ENCODE results near the gene UBA3.

Gene UBA3

DNA sequence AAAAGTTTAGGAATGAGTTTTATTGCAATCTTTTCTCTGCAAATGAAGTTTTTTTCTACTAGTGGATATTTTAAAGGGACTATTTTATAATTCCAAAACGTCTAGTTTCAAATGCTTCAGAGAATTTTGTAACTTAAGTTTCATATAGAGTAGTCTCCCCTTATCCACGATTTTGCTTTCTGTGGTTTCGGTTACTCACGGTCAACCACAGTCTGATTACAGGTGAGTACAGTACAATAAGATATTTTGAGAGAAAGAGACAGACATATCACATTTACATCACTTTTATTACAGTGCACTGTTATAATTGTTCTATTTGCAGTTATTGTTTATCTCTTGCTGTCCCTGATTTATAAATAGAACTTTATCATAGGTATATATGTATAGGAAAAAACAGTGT lies 59.3 kb downstream of the UBA3 start:
- no peak overlapping the region for H4K8ac ChIP-seq (ENCODE audit: low read depth, low read length)
- no peak overlapping the region for H3K18ac ChIP-seq (ENCODE audit: low read length)
- H3K14ac ChIP-seq (ENCODE audit: low read length): no peak overlapping the region
- H3K4me1 ChIP-seq (ENCODE audit: control insufficient read depth in 2 of 2, insufficient read depth in 1 of 2, low read depth in 1 of 2, low read length in 2 of 2): no peaks in the 10 kb centered on the region
- no peaks in the 10 kb centered on the region for H3K79me1 ChIP-seq (ENCODE audit: low read depth, low read length)
- WGBS, 2 donors (ENCODE audit: extremely low coverage in 2 of 2, insufficient read length in 2 of 2, insufficient replicate concordance in 1 of 2): no CpG with 5 or more reads among the region's 4 CpGs
- no peak overlapping the region for H3K4me3 ChIP-seq (ENCODE audit: low read length in 2 of 2)
- H3K9me3 ChIP-seq (replicated peaks in 1 of 2; ENCODE audit: control insufficient read depth in 2 of 2, insufficient read depth in 1 of 2, low read depth in 1 of 2, low read length in 2 of 2): no peaks in the 10 kb centered on the region
- H3K4ac ChIP-seq (ENCODE audit: low read length): no peak overlapping the region
- no peaks in the 10 kb centered on the region for H3K27me3 ChIP-seq (ENCODE audit: control insufficient read depth in 3 of 3, insufficient read depth in 3 of 3, low read depth in 1 of 3, low read length in 3 of 3)
- H3K27ac ChIP-seq (replicated peaks; ENCODE audit: low read length): no peak overlapping the region
- no peak overlapping the region for H4K91ac ChIP-seq (ENCODE audit: low read depth, low read length, poor library complexity)
- H3K4me2 ChIP-seq (ENCODE audit: insufficient read depth, low read length, poor library complexity, severe bottlenecking): no peak overlapping the region
- no peak overlapping the region for H3K23ac ChIP-seq (ENCODE audit: low read depth, low read length, poor library complexity)
- H2AFZ ChIP-seq (ENCODE audit: low read length): no peak overlapping the region
- no peak overlapping the region for H2BK12ac ChIP-seq (ENCODE audit: low read length)
- H2BK5ac ChIP-seq (ENCODE audit: low read length): no peak overlapping the region
- H3K36me3 ChIP-seq (replicated peaks in 1 of 2; ENCODE audit: control insufficient read depth in 2 of 2, insufficient read depth in 2 of 2, low read length in 2 of 2): peaks cover 0 to 68% of the 10 kb centered on the region in 2 donors
- DNase-seq (ENCODE audit: low spot score): no peak
- no peak overlapping the region for H3K9ac ChIP-seq (ENCODE audit: low read depth, low read length, poor library complexity)
- no peak overlapping the region for H2BK120ac ChIP-seq (ENCODE audit: low read depth, low read length)
- no peak overlapping the region for H2AK5ac ChIP-seq (ENCODE audit: low read depth, low read length)
- no peak overlapping the region for H2BK15ac ChIP-seq (ENCODE audit: low read length)

DNA sequence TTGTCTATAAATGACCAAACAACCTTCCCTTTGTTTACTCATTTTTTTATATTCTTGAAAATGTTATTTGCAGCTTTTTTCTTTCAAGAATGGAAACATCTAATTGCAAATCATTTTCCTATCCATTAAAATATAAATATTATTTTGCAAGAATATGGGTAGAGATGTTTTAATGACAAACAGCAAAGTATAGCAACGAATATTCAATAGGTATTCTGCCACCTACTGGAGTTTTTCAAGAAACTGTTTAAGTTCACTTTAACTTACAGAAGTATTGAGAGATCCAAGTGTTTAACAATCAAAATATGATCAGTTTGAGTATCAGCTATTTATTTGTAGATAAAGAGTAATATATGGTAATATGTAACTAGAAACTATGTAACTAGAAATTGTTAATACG lies 59.7 kb downstream of the UBA3 start:
- Histone ChIP-seq H2AFZ (ENCODE audit: low read length) (no peak overlapping the region), H3K9ac (ENCODE audit: low read depth, low read length, poor library complexity) (no peak overlapping the region), H3K4me1 (ENCODE audit: control insufficient read depth in 2 of 2, insufficient read depth in 1 of 2, low read depth in 1 of 2, low read length in 2 of 2) (no peaks in the 10 kb centered on the region), H3K4me2 (ENCODE audit: insufficient read depth, low read length, poor library complexity, severe bottlenecking) (no peak overlapping the region), H3K4ac (ENCODE audit: low read length) (no peak overlapping the region), H3K27me3 (ENCODE audit: control insufficient read depth in 3 of 3, insufficient read depth in 3 of 3, low read depth in 1 of 3, low read length in 3 of 3) (no peaks in the 10 kb centered on the region), H3K27ac (replicated peaks; ENCODE audit: low read length) (no peak overlapping the region), H2BK15ac (ENCODE audit: low read length) (no peak overlapping the region), H2BK5ac (ENCODE audit: low read length) (no peak overlapping the region), H3K36me3 (replicated peaks in 1 of 2; ENCODE audit: control insufficient read depth in 2 of 2, insufficient read depth in 2 of 2, low read length in 2 of 2) (peaks cover 0 to 64% of the 10 kb centered on the region in 2 donors), H2AK5ac (ENCODE audit: low read depth, low read length) (no peak overlapping the region), H4K8ac (ENCODE audit: low read depth, low read length) (no peak overlapping the region), H4K91ac (ENCODE audit: low read depth, low read length, poor library complexity) (no peak overlapping the region), H2BK120ac (ENCODE audit: low read depth, low read length) (no peak overlapping the region), H3K4me3 (ENCODE audit: low read length in 2 of 2) (no peak overlapping the region), H3K23ac (ENCODE audit: low read depth, low read length, poor library complexity) (no peak overlapping the region), H3K18ac (ENCODE audit: low read length) (no peak overlapping the region), H3K9me3 (replicated peaks in 1 of 2; ENCODE audit: control insufficient read depth in 2 of 2, insufficient read depth in 1 of 2, low read depth in 1 of 2, low read length in 2 of 2) (no peaks in the 10 kb centered on the region), H3K14ac (ENCODE audit: low read length) (no peak overlapping the region), H3K79me1 (ENCODE audit: low read depth, low read length) (no peaks in the 10 kb centered on the region), H2BK12ac (ENCODE audit: low read length) (no peak overlapping the region)
- no peak for DNase-seq (ENCODE audit: low spot score)
- 100% methylated on average over 1 of the region's 2 CpGs for WGBS, 2 donors (ENCODE audit: extremely low coverage in 2 of 2, insufficient read length in 2 of 2, insufficient replicate concordance in 1 of 2)

DNA sequence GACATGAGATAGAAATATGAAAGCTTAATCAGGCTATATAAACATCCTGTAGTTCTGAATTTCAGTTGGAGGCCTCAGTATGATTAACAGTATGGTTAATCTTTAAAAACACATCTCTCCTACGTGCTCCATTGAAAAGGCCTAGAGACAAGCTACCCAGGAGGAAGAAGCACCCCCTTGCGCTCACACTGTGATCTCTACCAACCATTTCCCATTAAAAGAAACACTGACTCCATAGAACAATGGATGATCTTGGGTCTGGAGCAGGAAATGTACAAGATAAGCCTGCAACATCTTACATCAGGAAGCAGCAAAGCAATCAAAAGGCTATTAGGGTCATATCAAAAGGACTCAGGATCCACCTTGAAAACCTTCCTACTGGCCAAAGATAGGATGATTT lies 63.3 kb downstream of the UBA3 start:
- no peak for DNase-seq (ENCODE audit: low spot score)
- no peak overlapping the region for H3K14ac ChIP-seq (ENCODE audit: low read length)
- no peak overlapping the region for H4K91ac ChIP-seq (ENCODE audit: low read depth, low read length, poor library complexity)
- H2BK12ac ChIP-seq (ENCODE audit: low read length): no peak overlapping the region
- no peak overlapping the region for H3K4me3 ChIP-seq (ENCODE audit: low read length in 2 of 2)
- H3K36me3 ChIP-seq (replicated peaks in 1 of 2; ENCODE audit: control insufficient read depth in 2 of 2, insufficient read depth in 2 of 2, low read length in 2 of 2): peaks cover 0 to 29% of the 10 kb centered on the region in 2 donors
- no CpG with 5 or more reads among the region's 2 CpGs for WGBS, 2 donors (ENCODE audit: extremely low coverage in 2 of 2, insufficient read length in 2 of 2, insufficient replicate concordance in 1 of 2)
- H4K8ac ChIP-seq (ENCODE audit: low read depth, low read length): no peak overlapping the region
- H2BK120ac ChIP-seq (ENCODE audit: low read depth, low read length): no peak overlapping the region
- no peak overlapping the region for H2BK5ac ChIP-seq (ENCODE audit: low read length)
- no peak overlapping the region for H3K27ac ChIP-seq (replicated peaks; ENCODE audit: low read length)
- H3K9ac ChIP-seq (ENCODE audit: low read depth, low read length, poor library complexity): no peak overlapping the region
- H2BK15ac ChIP-seq (ENCODE audit: low read length): no peak overlapping the region
- no peak overlapping the region for H3K18ac ChIP-seq (ENCODE audit: low read length)
- no peak overlapping the region for H2AFZ ChIP-seq (ENCODE audit: low read length)
- H3K27me3 ChIP-seq (ENCODE audit: control insufficient read depth in 3 of 3, insufficient read depth in 3 of 3, low read depth in 1 of 3, low read length in 3 of 3): peaks cover 0 to 18% (median 0%) of the 10 kb centered on the region in 3 experiments
- no peak overlapping the region for H3K4me2 ChIP-seq (ENCODE audit: insufficient read depth, low read length, poor library complexity, severe bottlenecking)
- H3K79me1 ChIP-seq (ENCODE audit: low read depth, low read length): no peaks in the 10 kb centered on the region
- H2AK5ac ChIP-seq (ENCODE audit: low read depth, low read length): no peak overlapping the region
- no peak overlapping the region for H3K23ac ChIP-seq (ENCODE audit: low read depth, low read length, poor library complexity)
- no peak overlapping the region for H3K4ac ChIP-seq (ENCODE audit: low read length)
- H3K9me3 ChIP-seq (replicated peaks in 1 of 2; ENCODE audit: control insufficient read depth in 2 of 2, insufficient read depth in 1 of 2, low read depth in 1 of 2, low read length in 2 of 2): no peaks in the 10 kb centered on the region
- peaks cover 0 to 4% of the 10 kb centered on the region in 2 donors for H3K4me1 ChIP-seq (ENCODE audit: control insufficient read depth in 2 of 2, insufficient read depth in 1 of 2, low read depth in 1 of 2, low read length in 2 of 2)

DNA sequence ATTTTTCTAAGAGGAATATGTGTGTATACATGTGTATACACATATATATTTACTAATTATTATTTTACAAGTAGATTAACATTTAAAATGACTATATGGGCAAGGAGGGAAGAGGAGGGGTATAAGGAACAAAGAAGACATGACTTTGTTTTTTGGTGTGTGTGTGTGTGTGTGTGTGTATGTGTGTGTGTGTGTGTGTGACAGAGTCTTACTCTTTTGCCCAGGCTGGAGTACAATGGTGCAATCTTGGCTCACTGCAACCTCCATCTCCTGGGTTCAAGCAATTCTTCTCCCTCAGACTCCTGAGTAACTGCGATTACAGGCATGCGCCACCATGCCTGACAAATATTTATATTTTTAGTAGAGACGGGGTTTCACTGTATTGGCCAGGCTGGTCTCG lies 64.1 kb downstream of the UBA3 start:
- Histone ChIP-seq H3K18ac (ENCODE audit: low read length) (no peak overlapping the region), H3K4me2 (ENCODE audit: insufficient read depth, low read length, poor library complexity, severe bottlenecking) (no peak overlapping the region), H3K27me3 (ENCODE audit: control insufficient read depth in 3 of 3, insufficient read depth in 3 of 3, low read depth in 1 of 3, low read length in 3 of 3) (peaks cover 0 to 20% (median 0%) of the 10 kb centered on the region in 3 experiments), H3K36me3 (replicated peaks in 1 of 2; ENCODE audit: control insufficient read depth in 2 of 2, insufficient read depth in 2 of 2, low read length in 2 of 2) (peaks cover 0 to 21% of the 10 kb centered on the region in 2 donors), H2BK5ac (ENCODE audit: low read length) (no peak overlapping the region), H3K14ac (ENCODE audit: low read length) (no peak overlapping the region), H3K23ac (ENCODE audit: low read depth, low read length, poor library complexity) (no peak overlapping the region), H3K27ac (replicated peaks; ENCODE audit: low read length) (no peak overlapping the region), H2AFZ (ENCODE audit: low read length) (no peak overlapping the region), H3K9me3 (replicated peaks in 1 of 2; ENCODE audit: control insufficient read depth in 2 of 2, insufficient read depth in 1 of 2, low read depth in 1 of 2, low read length in 2 of 2) (no peaks in the 10 kb centered on the region), H2BK12ac (ENCODE audit: low read length) (no peak overlapping the region), H4K91ac (ENCODE audit: low read depth, low read length, poor library complexity) (no peak overlapping the region), H4K8ac (ENCODE audit: low read depth, low read length) (no peak overlapping the region), H3K4me3 (ENCODE audit: low read length in 2 of 2) (no peak overlapping the region), H2BK120ac (ENCODE audit: low read depth, low read length) (no peak overlapping the region), H3K4ac (ENCODE audit: low read length) (no peak overlapping the region), H2AK5ac (ENCODE audit: low read depth, low read length) (no peak overlapping the region), H3K79me1 (ENCODE audit: low read depth, low read length) (no peaks in the 10 kb centered on the region), H2BK15ac (ENCODE audit: low read length) (no peak overlapping the region), H3K4me1 (ENCODE audit: control insufficient read depth in 2 of 2, insufficient read depth in 1 of 2, low read depth in 1 of 2, low read length in 2 of 2) (peaks cover 0 to 4% of the 10 kb centered on the region in 2 donors), H3K9ac (ENCODE audit: low read depth, low read length, poor library complexity) (no peak overlapping the region)
- DNase-seq (ENCODE audit: low spot score): no peak
- WGBS, 2 donors (ENCODE audit: extremely low coverage in 2 of 2, insufficient read length in 2 of 2, insufficient replicate concordance in 1 of 2): no CpG with 5 or more reads among the region's 4 CpGs

All from neuronal stem cell (in vitro differentiated cells).